ENCODE data around the gene ADAMTS12.
"Not testable (repeated sequence)": the region's sequence is repeated elsewhere in the genome, so short reads cannot be mapped to it uniquely, and the experiment has no call there.

Gene ADAMTS12

GRCh38 chr5:33867241-33867640 lies 24.5 kb downstream of the ADAMTS12 start:
- H3K27ac ChIP-seq (ENCODE audit: low read depth, low read length): no peak overlapping the region
- peaks cover 7% of the 10 kb centered on the region for H3K4me1 ChIP-seq (ENCODE audit: insufficient read depth, low read length)
- no CpG with 5 or more reads among the region's 1 CpG for WGBS
- no peak overlapping the region for H3K4me3 ChIP-seq (ENCODE audit: low read length)
- no peak overlapping the region for H3K9ac ChIP-seq (ENCODE audit: low read depth, low read length)
- no peaks in the 10 kb centered on the region for H3K27me3 ChIP-seq (ENCODE audit: insufficient read depth, low read length)
- H3K9me3 ChIP-seq (ENCODE audit: insufficient read depth, low read depth, low read length): peaks cover 20% of the 10 kb centered on the region
- peaks cover 9% of the 10 kb centered on the region for H3K36me3 ChIP-seq (ENCODE audit: insufficient read depth, low read length)

- H3K9me3 ChIP-seq (ENCODE audit: insufficient read depth, low read depth, low read length); H3K36me3 ChIP-seq (ENCODE audit: insufficient read depth, low read length); H3K9ac ChIP-seq (ENCODE audit: low read depth, low read length); H3K27ac ChIP-seq (ENCODE audit: low read depth, low read length); H3K27me3 ChIP-seq (ENCODE audit: insufficient read depth, low read length); H3K4me3 ChIP-seq (ENCODE audit: low read length): not testable (repeated sequence)
- peaks cover 40% of the 10 kb centered on the region for H3K4me1 ChIP-seq (ENCODE audit: insufficient read depth, low read length)
- WGBS: 58% methylated on average over 4 of the region's 4 CpGs
These were observed 32.6 kb downstream of the ADAMTS12 start for GRCh38 chr5:33859177-33859576.

- no peaks in the 10 kb centered on the region for H3K36me3 ChIP-seq (ENCODE audit: insufficient read depth, low read length)
- H3K9ac ChIP-seq (ENCODE audit: low read depth, low read length): no peak overlapping the region
- no peak overlapping the region for H3K4me3 ChIP-seq (ENCODE audit: low read length)
- 93% methylated on average over 5 of the region's 5 CpGs for WGBS
- H3K4me1 ChIP-seq (ENCODE audit: insufficient read depth, low read length): peaks cover 43% of the 10 kb centered on the region
- no peaks in the 10 kb centered on the region for H3K9me3 ChIP-seq (ENCODE audit: insufficient read depth, low read depth, low read length)
- H3K27me3 ChIP-seq (ENCODE audit: insufficient read depth, low read length): no peaks in the 10 kb centered on the region
- H3K27ac ChIP-seq (ENCODE audit: low read depth, low read length): no peak overlapping the region
These were observed 34.8 kb downstream of the ADAMTS12 start for GRCh38 chr5:33857037-33857436.

DNA sequence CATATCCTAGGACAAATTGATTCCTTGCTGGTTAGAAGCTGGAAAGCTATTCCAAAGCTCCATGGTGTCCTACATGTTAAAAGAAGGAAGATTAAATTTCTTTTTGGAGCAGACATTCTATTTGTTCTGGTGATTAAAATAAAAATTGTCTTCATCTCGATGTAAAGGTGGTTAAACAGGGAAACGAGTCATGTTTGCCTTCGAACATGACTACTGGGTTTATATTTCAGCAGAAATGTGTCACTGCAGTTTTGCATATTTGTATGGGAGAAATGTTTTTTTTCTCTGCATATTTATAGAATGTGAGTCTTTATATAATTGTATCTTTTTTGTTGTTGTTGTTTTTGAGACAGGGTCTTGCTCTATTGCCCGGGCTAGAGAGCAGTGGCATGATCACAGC lies 36.4 kb downstream of the ADAMTS12 start:
- peak overlapping the region; percentile 37 for H3K27ac ChIP-seq (ENCODE audit: low read depth, low read length)
- H3K9ac ChIP-seq (ENCODE audit: low read depth, low read length): no peak overlapping the region
- H3K27me3 ChIP-seq (ENCODE audit: insufficient read depth, low read length): no peaks in the 10 kb centered on the region
- WGBS: 93% methylated on average over 4 of the region's 4 CpGs
- no peaks in the 10 kb centered on the region for H3K9me3 ChIP-seq (ENCODE audit: insufficient read depth, low read depth, low read length)
- peaks cover 54% of the 10 kb centered on the region for H3K4me1 ChIP-seq (ENCODE audit: insufficient read depth, low read length)
- H3K36me3 ChIP-seq (ENCODE audit: insufficient read depth, low read length): no peaks in the 10 kb centered on the region
- no peak overlapping the region for H3K4me3 ChIP-seq (ENCODE audit: low read length)

GRCh38 chr5:33854733-33855151 lies 37.0 kb downstream of the ADAMTS12 start:
- H3K27me3 ChIP-seq (ENCODE audit: insufficient read depth, low read length): no peaks in the 10 kb centered on the region
- 72% methylated on average over 4 of the region's 4 CpGs for WGBS
- H3K4me1 ChIP-seq (ENCODE audit: insufficient read depth, low read length): peaks cover 58% of the 10 kb centered on the region
- no peak overlapping the region for H3K4me3 ChIP-seq (ENCODE audit: low read length)
- no peaks in the 10 kb centered on the region for H3K9me3 ChIP-seq (ENCODE audit: insufficient read depth, low read depth, low read length)
- no peaks in the 10 kb centered on the region for H3K36me3 ChIP-seq (ENCODE audit: insufficient read depth, low read length)
- no peak overlapping the region for H3K9ac ChIP-seq (ENCODE audit: low read depth, low read length)
- peak overlapping the region; percentile 37 for H3K27ac ChIP-seq (ENCODE audit: low read depth, low read length)

DNA sequence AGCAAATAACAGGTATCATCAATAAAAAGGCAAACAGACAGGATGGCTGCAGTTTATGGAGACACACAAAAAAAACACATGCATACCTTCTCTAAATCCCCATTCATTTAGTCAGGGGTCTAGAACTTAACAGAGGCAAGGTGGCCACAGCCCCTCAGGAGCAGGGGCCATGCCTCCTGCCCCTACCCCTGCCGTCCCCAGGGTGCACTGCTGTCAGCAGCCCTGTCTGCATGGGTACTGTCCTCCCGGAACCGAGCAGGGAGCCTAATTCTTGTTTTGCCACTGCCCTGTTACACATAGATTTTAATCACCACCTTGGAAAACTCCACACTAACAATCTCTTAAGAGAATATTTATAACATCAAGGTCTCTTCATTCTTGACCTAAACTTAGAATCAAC lies 39.0 kb downstream of the ADAMTS12 start:
- Histone ChIP-seq H3K27me3 (ENCODE audit: insufficient read depth, low read length) (no peaks in the 10 kb centered on the region), H3K27ac (ENCODE audit: low read depth, low read length) (no peak overlapping the region), H3K4me3 (ENCODE audit: low read length) (no peak overlapping the region), H3K9ac (ENCODE audit: low read depth, low read length) (no peak overlapping the region), H3K36me3 (ENCODE audit: insufficient read depth, low read length) (no peaks in the 10 kb centered on the region), H3K9me3 (ENCODE audit: insufficient read depth, low read depth, low read length) (no peaks in the 10 kb centered on the region), H3K4me1 (ENCODE audit: insufficient read depth, low read length) (peaks cover 40% of the 10 kb centered on the region)
- 88% methylated on average over 3 of the region's 3 CpGs for WGBS

DNA sequence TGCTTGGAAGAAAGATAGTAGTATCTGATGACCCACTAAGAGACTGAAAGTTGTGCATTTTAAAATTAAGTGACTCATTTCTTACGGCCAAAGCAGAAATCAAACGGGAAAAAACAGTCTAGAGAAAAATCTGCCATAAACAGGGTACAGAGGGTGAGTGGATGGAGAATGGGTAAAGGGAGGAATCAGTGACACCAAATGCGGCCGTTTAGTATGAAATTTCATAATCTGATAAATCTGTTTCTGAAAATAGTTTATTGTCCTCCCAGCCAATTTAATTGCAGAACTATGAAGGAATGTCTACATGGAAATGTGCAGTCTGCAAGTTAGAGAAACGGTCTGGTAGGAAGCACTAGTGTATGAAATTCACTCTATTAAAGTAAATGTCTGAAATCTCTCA lies 39.5 kb downstream of the ADAMTS12 start:
- H3K9ac ChIP-seq (ENCODE audit: low read depth, low read length): no peak overlapping the region
- no peaks in the 10 kb centered on the region for H3K36me3 ChIP-seq (ENCODE audit: insufficient read depth, low read length)
- 90% methylated on average over 5 of the region's 5 CpGs for WGBS
- no peaks in the 10 kb centered on the region for H3K27me3 ChIP-seq (ENCODE audit: insufficient read depth, low read length)
- H3K4me3 ChIP-seq (ENCODE audit: low read length): no peak overlapping the region
- no peaks in the 10 kb centered on the region for H3K9me3 ChIP-seq (ENCODE audit: insufficient read depth, low read depth, low read length)
- peaks cover 40% of the 10 kb centered on the region for H3K4me1 ChIP-seq (ENCODE audit: insufficient read depth, low read length)
- H3K27ac ChIP-seq (ENCODE audit: low read depth, low read length): no peak overlapping the region

DNA sequence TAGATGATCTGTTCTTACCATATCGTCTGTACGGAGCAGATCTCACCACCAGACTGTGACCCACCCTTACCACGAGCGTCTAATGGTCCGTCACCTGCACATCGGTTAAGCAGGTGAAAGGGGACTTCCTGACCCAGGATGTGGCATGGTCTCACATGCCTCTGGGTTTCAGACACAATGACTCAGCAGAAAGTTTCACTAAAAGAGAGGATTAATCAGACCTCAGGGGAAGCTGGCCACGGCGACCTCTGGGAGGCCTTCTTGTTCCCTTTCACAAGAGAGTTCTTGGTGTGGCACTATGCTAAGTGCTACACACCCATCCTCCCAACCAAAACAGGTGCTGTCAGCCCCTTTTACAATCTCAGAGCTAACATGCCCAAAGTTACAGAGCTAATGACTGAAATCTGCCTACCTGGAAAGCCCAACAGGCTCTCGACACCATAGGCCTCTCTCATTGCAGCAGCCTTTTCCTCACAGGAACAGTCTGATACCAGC lies 41.6 kb downstream of the ADAMTS12 start:
- Histone ChIP-seq H3K9me3 (ENCODE audit: insufficient read depth, low read depth, low read length) (peaks cover under 1% of the 10 kb centered on the region; the same call in 1 of the 2 replicates), H3K9ac (ENCODE audit: low read depth, low read length) (peak overlapping the region; percentile 38; the same call in 1 of the 2 replicates), H3K4me3 (ENCODE audit: low read length) (no peak overlapping the region), H3K4me1 (ENCODE audit: insufficient read depth, low read length) (peaks cover 37% of the 10 kb centered on the region), H3K36me3 (ENCODE audit: insufficient read depth, low read length) (no peaks in the 10 kb centered on the region; the same call in 1 of the 2 replicates), H3K27me3 (ENCODE audit: insufficient read depth, low read length) (no peaks in the 10 kb centered on the region), H3K27ac (ENCODE audit: low read depth, low read length) (peak overlapping the region; percentile 47; the same call in 1 of the 2 replicates)
- WGBS: 84% methylated on average over 9 of the region's 9 CpGs

DNA sequence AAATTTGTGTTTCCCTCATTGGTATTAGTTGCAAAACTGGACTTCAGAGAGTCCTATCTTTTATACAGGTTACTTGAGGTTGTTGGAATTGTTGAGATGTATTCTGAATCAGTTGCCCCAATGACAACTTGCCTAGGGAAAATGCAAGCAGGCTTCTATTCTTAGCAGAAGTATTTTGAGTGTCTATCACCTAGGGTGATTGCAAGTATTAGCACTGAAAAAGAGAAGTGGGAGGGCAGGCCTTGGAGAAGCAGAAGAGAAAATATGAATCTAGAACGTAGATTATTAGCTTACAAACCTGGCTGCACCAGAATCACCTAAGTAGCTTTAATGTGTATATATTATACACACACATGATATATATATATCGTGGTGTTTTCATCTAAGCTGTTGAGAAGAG lies 43.2 kb downstream of the ADAMTS12 start:
- peaks cover 23% of the 10 kb centered on the region; the same call in 1 of the 2 replicates for H3K4me1 ChIP-seq (ENCODE audit: insufficient read depth, low read length)
- H3K9ac ChIP-seq (ENCODE audit: low read depth, low read length): no peak overlapping the region
- peaks cover 3% of the 10 kb centered on the region; the same call in 1 of the 2 replicates for H3K9me3 ChIP-seq (ENCODE audit: insufficient read depth, low read depth, low read length)
- H3K36me3 ChIP-seq (ENCODE audit: insufficient read depth, low read length): no peaks in the 10 kb centered on the region; the same call in 1 of the 2 replicates
- WGBS: 100% methylated on average over 1 of the region's 2 CpGs
- no peaks in the 10 kb centered on the region for H3K27me3 ChIP-seq (ENCODE audit: insufficient read depth, low read length)
- no peak overlapping the region for H3K4me3 ChIP-seq (ENCODE audit: low read length)
- no peak overlapping the region for H3K27ac ChIP-seq (ENCODE audit: low read depth, low read length)

DNA sequence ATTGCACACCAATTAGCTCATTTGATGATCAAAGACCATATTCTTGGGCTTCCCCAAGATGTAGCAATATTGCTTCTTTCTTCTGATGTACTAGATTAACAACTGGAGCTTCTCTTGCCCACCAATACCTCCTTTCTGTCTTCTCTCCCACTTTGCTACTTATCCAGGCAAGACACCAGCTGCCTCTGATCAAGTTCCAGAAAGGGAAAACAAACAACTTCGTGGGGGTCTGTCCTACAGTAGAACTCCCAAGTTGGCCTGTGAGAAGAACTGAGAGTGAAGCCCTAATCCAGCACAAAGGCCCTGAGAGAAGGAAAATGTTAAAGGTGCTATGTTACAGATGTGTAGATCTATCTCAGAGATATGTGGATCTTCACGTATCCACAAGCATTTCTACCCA lies 44.9 kb downstream of the ADAMTS12 start:
- H3K27me3 ChIP-seq (ENCODE audit: insufficient read depth, low read length): no peaks in the 10 kb centered on the region
- no peak overlapping the region for H3K9ac ChIP-seq (ENCODE audit: low read depth, low read length)
- peaks cover 3% of the 10 kb centered on the region; the same call in 1 of the 2 replicates for H3K9me3 ChIP-seq (ENCODE audit: insufficient read depth, low read depth, low read length)
- H3K36me3 ChIP-seq (ENCODE audit: insufficient read depth, low read length): no peaks in the 10 kb centered on the region; the same call in 1 of the 2 replicates
- H3K4me1 ChIP-seq (ENCODE audit: insufficient read depth, low read length): peaks cover 16% of the 10 kb centered on the region; the same call in 1 of the 2 replicates
- no peak overlapping the region for H3K27ac ChIP-seq (ENCODE audit: low read depth, low read length)
- WGBS: 90% methylated on average over 2 of the region's 2 CpGs
- no peak overlapping the region for H3K4me3 ChIP-seq (ENCODE audit: low read length)

DNA sequence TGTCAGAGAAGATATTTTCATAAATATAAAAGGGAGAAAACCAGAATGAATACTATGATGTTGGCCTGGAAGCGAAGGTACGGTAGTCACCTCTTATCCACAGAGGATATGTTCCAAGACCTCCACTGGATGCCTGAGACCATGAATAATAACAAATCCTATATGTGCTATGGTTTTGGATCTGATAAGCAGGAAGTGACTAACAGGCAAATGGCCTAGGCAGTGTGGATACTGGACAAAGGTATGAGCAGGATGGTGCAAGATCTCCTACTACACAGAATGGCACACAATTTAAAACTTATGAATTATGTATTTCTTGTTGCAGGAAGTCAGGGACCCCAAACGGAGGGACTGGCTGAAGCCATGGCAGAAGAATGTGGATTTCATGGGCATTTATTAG lies 48.2 kb downstream of the ADAMTS12 start:
- peaks cover 3% of the 10 kb centered on the region; the same call in 1 of the 2 replicates for H3K9me3 ChIP-seq (ENCODE audit: insufficient read depth, low read depth, low read length)
- H3K4me3 ChIP-seq (ENCODE audit: low read length): no peak overlapping the region
- 100% methylated on average over 1 of the region's 3 CpGs for WGBS
- no peaks in the 10 kb centered on the region for H3K4me1 ChIP-seq (ENCODE audit: insufficient read depth, low read length)
- no peaks in the 10 kb centered on the region; the same call in 1 of the 2 replicates for H3K36me3 ChIP-seq (ENCODE audit: insufficient read depth, low read length)
- H3K27ac ChIP-seq (ENCODE audit: low read depth, low read length): no peak overlapping the region
- no peaks in the 10 kb centered on the region for H3K27me3 ChIP-seq (ENCODE audit: insufficient read depth, low read length)
- no peak overlapping the region for H3K9ac ChIP-seq (ENCODE audit: low read depth, low read length)

- H3K9me3 ChIP-seq (ENCODE audit: insufficient read depth, low read depth, low read length): peaks cover 3% of the 10 kb centered on the region; the same call in 1 of the 2 replicates
- no peaks in the 10 kb centered on the region; the same call in 1 of the 2 replicates for H3K36me3 ChIP-seq (ENCODE audit: insufficient read depth, low read length)
- H3K4me1 ChIP-seq (ENCODE audit: insufficient read depth, low read length): peaks cover under 1% of the 10 kb centered on the region; the same call in 1 of the 2 replicates
- no peak overlapping the region for H3K4me3 ChIP-seq (ENCODE audit: low read length)
- no peak overlapping the region for H3K27ac ChIP-seq (ENCODE audit: low read depth, low read length)
- no peaks in the 10 kb centered on the region for H3K27me3 ChIP-seq (ENCODE audit: insufficient read depth, low read length)
- H3K9ac ChIP-seq (ENCODE audit: low read depth, low read length): no peak overlapping the region
- 97% methylated on average over 2 of the region's 2 CpGs for WGBS
These were observed 49.3 kb downstream of the ADAMTS12 start for GRCh38 chr5:33842456-33842855.

All from HUES64 (cell line).